HG02623 (cell line): Measurements from ENCODE around the gene ZSCAN12.
"Not testable (repeated sequence)": the region's sequence is repeated elsewhere in the genome, so short reads cannot be mapped to it uniquely, and the experiment has no call there.

ENCODE experiments used
- ATAC-seq: cut with Tn5 transposase; IDR thresholded peaks from one replicate; pipeline ENCODE4 v1.9.1; 2021; ENCODE audit warnings: moderate library complexity; ENCODE audit not compliant: unreplicated experiment

ZSCAN12 gene

DNA sequence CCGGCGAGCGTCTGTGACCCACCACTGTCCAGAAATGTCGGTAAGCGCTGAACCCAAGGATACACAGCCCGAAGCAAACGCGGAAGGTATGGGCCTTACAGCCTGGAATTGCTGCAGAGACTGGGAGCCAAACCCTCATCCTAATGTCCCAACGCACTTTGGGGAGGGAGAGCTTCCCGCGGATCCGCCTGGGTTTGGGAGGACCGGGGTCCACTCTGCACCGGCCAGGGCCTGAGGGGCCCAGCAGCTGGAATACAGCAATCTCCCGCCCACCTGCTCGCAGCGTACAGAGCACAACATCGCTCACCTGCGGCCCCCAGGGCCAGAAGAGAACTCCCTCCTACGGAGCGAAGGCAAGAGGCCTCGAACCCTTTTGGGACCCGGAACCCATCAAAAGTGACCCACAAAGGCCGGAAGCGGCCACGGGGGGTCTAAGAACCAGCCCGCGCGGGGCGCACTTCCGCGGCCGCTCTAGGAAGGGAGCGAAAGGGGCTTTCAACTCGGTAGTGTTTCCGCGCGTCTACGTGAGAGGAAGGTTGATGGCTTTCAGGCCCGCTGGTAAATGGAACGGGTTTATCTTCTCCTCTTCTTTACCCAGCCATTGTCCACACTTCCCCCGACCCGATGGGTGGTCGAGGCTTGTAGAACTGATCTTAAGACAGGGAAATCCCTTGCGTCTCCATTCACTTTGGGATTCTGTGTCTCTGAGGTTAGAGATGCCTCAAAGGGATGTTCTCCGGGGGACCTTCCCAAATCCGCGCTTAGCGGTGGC lies at the start of gene ZSCAN12:
Gene ZSCAN12, minus strand, starts transcription at position 398 of the 772 bp plus-strand sequence. CDS start 1,342 bp downstream, outside the sequence.
- peak; percentile 91 for ATAC-seq

DNA sequence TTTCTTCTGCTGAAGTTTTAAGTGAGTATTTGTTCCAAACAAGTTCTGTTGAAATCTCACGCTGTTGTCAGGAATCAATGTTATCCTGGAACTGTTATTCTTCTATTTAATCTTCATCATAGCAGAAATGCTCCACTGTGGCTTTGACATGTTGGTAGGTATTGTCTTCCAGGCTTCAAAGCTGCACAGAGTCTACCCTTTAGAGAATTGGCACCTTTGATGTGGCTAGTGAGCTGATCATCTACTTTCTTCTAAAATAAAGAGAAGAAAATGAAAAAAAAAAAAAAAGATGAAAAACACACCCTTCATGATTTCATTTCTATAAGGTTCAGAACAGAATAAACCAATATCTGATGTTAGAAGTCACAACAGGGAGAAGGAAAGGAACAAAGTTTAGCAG lies 49.5 kb upstream of the ZSCAN12 start:
- ATAC-seq: no peak

DNA sequence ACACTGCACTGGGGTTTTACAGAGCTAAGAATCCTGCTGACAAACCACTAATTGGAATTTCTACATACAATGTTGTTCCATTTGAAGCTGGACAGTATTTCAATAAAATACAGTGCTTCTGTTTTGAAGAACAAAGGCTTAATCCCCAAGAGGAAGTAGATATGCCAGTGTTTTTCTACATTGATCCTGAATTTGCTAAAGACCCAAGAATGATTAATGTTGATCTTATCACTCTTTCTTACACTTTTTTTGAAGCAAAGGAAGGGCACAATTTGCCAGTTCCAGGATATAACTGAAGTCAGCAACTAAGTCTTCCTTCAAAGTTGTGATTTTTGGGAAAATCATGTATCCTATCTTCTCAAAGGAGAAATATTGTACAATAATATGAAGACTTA lies 48.0 kb upstream of the ZSCAN12 start:
- not testable (repeated sequence) for ATAC-seq

DNA sequence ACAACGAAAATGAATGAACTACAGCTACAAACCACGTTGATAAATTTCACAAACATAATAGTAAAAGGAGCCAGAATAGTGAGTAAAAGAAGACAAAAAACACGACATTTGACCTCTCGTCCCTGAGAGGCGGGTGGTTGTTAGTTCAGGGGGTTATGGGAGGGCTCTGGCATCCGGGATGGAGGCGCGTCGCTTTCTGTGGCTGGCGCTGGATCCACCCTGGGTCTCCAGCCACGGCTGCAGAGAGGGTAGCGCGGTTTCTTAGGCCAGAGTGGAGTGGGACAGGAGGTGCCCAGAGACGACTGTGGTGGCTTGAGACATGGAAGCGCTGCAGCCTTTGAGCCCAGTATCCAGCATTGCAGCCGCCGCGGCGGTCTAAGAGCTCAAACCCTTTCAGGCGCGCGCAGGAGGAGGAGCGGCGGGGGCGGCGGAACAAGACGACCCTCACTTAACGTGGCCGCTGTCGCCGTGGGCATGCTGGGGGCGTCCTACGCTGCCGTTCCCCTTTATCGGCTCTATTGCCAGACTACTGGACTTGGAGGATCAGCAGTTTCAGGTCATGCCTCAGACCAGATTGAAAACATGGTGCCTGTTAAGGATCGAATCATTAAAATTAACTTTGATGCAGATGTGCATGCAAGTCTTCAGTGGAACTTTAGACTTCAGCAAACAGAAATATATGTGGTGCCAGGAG lies 47.4 kb upstream of the ZSCAN12 start:
- ATAC-seq: no peak

DNA sequence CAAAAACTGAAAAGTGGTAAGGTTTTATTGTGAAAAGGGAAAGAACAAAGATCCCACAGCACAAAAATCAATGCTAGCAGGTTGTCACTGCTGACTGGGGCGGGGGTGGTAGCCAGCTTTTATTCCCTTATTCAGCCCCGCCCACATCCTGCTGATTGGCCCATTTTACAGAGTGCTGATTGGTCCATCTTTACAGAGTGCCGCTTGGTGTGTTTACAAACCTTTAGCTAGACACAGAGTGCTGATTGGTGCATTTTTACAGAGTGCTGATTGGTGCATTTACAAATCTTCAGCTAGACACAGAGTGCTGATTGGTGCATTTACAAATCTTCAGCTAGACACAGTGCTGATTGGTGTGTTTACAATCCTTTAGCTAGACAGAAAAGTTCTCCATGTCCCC lies 45.2 kb upstream of the ZSCAN12 start:
- ATAC-seq: not testable (repeated sequence)

DNA sequence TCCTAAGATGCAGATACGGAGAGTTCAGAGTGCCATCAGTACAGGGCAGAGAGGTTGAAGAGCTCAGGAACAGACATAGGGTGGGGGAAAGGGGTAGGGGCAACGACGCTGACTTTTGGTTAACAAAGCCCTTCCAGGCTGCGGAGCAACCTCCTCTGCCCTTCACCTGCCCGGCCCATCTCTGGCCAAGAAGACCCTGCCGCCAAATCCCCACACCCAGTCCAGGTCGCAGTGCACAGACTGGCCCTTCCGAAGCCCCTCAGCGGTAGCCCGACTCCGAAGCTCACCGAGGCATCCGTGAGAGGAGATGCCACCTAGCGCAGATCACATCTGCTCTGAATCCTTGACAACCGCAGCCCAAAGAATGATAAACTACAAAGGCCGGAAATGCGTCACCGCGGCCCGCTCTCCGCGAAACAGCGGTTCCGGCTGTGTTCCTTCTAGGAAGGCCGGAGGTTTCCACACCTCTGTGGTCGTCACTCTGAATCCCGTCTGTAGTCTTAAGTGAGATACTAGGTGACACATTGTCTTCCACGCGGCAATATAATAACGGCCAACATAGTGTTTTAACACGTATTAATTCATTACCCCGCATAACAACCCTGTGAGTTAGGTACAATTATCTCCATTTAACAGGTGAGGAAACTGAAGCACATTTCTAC lies 43.7 kb upstream of the ZSCAN12 start, which contains the start of gene ZSCAN23:
Gene ZSCAN23, minus strand, starts transcription at position 380 of the 662 bp plus-strand sequence. CDS start 7,225 bp downstream, outside the sequence.
- peak; percentile 97 for ATAC-seq

DNA sequence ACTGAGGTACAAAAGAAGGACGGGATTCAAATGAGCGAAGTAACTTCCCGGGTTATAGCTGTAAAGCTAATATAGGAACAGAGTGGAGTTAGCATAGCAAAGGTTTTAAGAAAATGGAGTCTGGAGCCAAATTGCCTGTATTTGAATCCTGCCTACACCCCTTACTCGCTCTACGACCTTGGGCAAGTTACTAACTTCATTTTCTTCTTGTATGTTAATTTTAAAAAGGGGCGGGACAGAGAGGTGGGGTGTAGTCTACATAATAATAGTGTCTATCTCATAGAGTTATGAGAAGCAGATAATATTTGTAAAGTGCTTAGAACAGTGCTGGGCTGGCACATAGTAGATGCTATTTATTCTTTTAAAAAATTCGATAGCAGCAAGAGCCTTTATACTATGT lies 43.0 kb upstream of the ZSCAN12 start:
- ATAC-seq: no peak

DNA sequence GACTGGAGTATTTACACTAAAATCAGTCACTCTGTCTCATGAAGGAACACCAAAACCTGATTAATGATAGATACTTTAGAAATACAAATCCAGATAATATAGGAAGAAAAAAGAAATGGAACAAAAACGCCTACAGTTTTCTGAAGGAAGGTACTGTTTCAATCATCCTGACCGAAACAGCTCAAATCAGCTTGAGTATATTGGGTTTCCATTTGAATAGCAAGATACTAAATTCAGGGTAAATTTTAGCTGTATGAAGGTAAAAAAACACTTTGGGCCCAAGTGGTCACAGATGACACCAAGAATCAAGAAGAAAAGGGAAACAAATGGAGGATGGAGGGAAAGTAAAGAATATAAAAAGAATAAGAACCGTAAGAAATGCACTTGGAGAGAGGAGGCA lies 36.9 kb upstream of the ZSCAN12 start:
- no peak for ATAC-seq

DNA sequence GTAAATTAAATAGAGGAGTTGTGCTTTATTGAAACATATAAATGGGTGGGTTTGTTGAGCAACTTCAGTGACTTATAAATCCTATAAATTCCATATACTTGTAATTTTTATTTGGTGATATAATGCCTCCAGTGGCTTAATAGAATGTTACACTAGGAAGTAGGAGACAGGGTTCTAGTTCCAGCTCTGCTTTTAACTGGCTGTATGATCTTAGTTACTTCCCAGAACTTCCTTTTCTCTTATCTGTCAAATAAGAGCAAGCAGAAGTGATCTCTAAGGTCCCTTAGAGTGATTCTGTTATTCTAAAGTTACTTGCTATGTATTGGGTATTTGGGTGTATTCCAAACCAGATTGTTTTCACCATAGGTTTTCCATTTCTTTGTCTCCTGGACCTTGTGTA lies 33.6 kb upstream of the ZSCAN12 start:
- no peak for ATAC-seq

DNA sequence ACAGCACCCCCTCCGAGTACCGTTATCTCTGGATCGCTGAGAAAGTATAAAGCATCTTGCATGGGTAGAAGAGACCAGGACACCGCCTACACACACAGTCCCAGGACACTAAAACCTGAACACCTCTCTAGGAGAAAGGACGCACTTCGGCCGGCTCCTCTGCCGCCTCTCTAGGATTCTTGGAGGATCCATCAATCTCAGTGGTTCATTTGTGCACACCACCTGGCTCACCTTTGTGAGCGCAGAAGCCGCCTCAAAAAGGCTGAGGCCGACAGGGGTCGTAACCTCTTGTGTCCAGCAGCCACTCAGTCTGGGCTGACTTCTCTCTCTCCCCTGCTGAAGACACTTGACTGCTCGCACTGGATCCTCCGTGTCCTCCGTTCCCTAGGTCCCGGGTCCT lies 30.2 kb upstream of the ZSCAN12 start:
- no peak for ATAC-seq

DNA sequence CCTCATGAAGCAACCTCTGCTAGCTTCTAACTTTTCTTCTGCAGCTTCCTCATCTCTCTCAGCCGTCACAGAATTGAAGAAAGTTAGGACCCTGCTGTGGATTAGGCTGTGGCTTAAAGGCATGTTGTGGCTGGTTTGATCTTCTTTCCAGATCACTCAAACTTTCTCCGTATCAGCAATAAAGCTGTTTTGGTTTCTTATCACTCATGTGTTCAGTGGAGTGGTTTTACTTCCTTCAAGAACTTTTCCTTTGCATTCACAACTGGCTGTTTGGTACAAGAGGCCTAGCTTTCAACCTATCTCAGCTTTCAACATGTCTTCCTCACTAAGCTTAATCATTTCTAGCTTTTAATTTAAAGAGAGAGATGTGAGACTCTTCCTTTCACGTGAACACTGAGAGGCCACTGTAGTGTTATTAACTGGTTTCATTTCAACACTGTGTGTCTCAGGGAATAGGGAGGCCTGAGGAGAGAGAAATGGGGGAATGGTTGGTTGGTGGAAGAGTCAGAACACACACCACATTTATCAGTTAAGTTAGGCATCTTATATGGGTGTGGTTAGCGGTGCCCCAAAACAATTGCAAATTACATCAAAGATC lies 26.5 kb upstream of the ZSCAN12 start:
- no peak for ATAC-seq

DNA sequence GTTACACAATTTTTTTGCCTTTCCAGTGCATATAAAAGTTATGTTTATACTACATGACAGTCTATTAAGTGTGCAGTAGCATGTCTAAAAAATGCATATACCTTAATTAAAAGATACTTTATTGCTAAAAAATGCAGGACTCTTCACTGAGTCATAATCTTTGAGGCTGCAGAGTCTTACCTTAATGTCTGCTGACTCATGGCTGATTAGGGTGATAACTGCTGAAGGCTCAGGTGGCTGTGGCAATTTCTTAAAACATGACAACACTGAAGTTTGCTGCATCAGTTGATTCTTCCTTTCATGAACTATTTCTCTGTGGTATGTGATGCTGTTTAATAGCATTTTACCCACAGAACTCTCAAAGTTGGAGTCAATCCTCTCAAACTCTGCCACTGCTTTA lies 24.6 kb upstream of the ZSCAN12 start:
- no peak for ATAC-seq

DNA sequence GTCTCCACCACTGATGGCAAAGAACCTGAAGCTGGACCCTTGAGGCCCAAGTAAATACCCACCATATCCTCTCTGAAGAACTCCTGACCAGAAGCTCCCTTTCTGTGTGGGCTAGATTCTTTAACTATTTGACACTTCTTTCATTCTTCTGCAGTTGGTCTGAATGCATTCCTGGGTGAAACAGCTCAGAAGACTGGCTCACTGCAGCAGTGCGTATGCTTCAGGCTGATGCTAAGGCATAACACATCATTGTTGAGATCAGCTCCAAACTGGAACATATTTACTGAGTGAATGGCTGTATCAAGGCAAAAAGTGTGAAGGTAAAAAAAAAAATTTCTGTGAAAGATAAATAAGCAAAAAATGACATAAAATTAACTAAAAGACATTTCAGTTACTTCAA lies 24.0 kb upstream of the ZSCAN12 start:
- ATAC-seq: no peak

DNA sequence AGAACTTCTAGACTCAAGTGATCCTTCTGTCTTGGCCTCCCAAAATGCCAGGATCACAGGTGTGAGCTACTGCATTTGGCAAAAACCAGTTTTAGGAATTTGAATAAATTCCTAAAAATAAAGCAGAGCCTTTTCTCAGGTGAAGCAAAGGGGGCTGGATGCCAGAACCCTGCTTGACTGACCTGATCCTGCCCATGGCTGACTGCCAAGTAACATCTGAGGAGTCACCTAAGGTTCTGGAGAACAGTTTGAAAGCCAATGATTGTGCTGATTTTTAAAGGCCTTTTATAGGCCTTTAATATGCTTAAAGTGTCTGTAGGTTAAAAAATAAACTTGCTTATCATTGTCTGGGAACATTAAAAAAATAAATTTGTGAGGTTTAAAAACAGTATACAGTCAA lies 14.1 kb upstream of the ZSCAN12 start:
- no peak for ATAC-seq

DNA sequence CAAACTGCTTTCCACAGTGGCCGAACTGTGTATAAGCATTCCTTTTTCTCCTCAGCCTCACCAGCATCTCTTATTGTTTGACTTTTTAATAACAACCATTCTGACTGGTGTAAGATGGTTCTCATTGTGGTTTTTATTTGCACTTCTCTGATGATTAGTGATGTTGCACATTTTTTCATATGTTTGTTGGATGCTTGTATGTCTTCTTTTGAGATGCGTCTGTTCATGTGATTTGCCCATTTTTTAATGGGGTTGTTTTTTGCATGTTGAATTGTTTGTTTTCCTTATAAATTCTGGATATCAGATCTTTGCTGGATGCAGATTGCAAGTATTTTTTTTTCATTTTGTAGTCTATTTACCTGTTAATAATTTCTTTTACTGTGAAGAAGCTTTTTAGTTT lies 11.2 kb upstream of the ZSCAN12 start:
- no peak for ATAC-seq

DNA sequence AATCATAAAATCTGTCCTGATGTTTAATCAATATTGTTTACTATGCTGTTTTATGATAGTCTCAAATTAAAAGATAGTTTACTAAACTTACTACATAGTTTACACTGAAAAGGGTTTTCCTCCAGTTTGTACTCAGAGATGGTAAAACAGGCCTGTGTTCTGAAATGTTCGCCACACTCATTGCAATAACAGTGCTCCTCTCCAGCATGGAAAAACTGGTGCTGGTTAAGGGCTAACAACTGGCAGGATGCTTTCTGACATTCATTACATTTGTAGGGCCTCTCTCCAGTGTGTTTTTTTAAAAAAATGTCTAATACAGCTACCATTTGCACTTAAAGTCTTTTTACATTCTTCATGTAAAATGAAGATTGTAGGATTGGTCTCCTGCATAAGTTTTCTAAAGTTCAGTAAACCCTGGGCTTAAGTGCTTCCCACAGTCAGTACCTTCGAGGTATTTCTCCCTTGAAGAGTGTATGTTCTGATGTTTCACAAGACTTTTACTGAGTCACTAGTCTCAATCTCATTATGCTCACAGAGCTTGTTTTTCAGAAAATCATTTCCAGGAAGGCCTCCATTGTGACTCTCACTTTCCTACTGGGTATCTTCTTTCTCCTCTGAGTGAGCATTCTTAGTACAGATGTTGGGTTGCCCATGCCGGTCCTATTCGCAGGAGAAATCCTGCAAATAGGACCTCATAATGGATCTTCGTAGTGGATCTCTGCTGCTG lies 8.7 kb upstream of the ZSCAN12 start:
- ATAC-seq: no peak

DNA sequence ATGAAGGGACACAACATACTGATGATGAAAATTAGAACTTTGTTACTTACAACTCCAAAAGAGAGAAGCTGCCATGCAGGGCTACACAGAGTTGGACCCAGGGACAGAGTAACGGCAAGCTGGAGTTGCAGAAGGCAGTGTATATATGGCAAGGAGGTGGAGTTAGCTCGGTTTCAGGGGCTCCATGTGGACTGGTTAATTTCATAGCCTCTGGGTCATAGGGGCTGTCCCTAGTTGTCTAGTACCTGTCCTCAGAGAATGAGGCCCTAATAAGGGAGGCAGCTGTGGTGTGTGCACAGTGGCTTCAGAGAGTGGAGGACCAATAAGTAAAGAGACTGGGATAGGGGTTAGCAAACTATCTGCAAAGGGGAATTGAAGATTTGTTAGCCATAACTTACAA lies 7.9 kb upstream of the ZSCAN12 start:
- ATAC-seq: no peak

DNA sequence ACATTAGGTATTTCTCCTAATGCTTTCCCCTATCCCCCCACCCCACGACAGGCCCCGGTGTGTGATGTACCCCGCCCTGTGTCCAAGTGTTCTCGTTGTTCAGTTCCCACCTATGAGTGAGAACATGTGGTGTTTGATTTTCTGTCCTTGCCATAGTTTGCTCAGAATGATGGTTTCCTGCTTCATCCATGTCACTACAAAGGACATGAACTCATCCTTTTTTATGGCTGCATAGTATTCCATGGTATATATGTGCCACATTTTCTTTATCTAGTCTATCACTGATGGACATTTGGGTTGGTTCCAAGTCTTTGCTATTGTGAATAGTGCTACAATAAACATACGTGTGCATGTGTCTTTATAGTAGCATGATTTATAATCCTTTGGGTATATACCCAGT lies 4.4 kb upstream of the ZSCAN12 start:
- not testable (repeated sequence) for ATAC-seq

DNA sequence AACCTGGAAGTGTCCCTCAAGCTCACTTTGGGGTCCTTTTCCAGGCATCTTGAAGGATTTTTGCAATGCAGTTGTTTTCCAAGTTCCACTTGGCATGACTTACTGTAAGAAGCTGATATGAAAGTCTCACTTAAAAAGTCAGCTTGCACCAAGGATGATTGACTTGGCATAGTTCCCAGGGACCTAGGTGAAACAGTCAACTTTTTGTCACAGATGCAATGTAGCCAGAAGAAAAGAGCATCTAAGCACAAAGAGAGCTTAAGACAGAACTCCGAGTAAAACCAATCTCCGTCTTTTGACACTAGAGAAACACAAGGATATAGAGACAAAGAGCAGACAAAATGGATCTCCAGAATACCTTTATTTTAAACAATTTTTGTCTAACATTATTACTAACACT lies 2.6 kb upstream of the ZSCAN12 start:
- no peak for ATAC-seq

DNA sequence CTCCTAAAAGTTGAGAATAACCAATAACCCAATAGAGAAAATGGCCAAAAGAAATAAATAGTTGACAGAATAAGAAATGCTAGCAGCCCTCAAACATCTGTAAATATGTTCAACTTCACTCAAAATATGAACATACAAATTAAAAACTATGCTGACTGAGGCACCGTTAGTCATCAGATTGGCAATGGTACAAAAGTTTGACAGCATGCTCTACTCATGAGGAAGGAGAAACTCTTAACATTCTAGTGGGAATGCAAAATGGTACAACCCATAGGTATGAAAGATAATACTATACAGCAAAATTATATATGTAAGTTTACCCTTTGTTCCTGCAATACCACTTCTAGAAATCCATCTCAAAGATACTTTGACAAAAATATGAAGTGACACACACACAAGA lies 1.6 kb upstream of the ZSCAN12 start:
- ATAC-seq: no peak

DNA sequence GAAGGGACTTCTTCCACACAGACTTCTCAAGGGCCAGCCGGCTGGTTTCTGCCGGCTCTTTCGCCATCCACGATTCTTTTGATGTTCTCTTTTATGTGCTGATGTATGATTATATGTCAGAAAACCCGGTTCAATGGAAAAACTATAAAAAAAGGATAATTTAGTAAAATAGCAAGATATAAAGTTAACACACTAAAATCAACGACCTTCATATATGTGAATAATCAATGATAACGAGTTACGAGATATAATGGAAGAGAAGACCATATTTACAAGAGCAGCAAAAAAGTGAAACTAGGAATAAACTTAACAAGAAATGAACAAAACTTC lies 540 bp upstream of the ZSCAN12 start:
- no peak for ATAC-seq
